C4-2B (cell line): Measurements from ENCODE around the gene CHMP1A.

Experiments
- CTCF ChIP-seq: fragments of 450-650 bp; conservative IDR thresholded peaks from 2 replicates; pipeline ENCODE4 v1.5.1; 2017; ENCODE audit warnings: mild to moderate bottlenecking
- ZFX ChIP-seq: fragments of 450-650 bp; IDR thresholded peaks from 2 replicates; pipeline ENCODE4 v1.6.1; 2017

- TF ChIP-seq CTCF = no peak
- TF ChIP-seq ZFX = no peak
Observed at GRCh38 chr16:89633064-89633631, 24.4 kb downstream of the CHMP1A start.
